GM12878 (cell line): Measurements from ENCODE around the gene PPP1R9B. TPM values are rescaled to one million over a fixed set of nuclear protein-coding genes. Genes with fewer than 3 reads are reported as not detected.

ENCODE experiments used
- BHLHE40 ChIP-seq, 2 experiments: fragments of 450-650 bp in 1 of 2; IDR thresholded peaks; 2 replicates each; pipeline ENCODE4 v1.6.1; 2011 to 2017; ENCODE audit warnings: low read depth in 2 of 2, borderline replicate concordance in 1 of 2, improper control_type of control experiment in 1 of 2, low read length in 1 of 2, mild to moderate bottlenecking in 1 of 2
- CBFB ChIP-seq: IDR thresholded peaks from 2 replicates; pipeline ENCODE4 v1.6.1; 2016; ENCODE audit warnings: antibody characterized with exemption, low read depth
- CBX3 ChIP-seq: fragments of 200-600 bp; sonication (generic); IDR thresholded peaks from 2 replicates; pipeline ENCODE4 v1.6.1; 2016; ENCODE audit warnings: low read depth, borderline replicate concordance
- CBX5 ChIP-seq: sonication (generic); IDR thresholded peaks from 2 replicates; pipeline ENCODE4 v1.6.1; 2016; ENCODE audit warnings: low read depth, moderate library complexity, mild to moderate bottlenecking, inconsistent platforms
- ESRRA ChIP-seq: IDR thresholded peaks from 2 replicates; pipeline ENCODE4 v1.6.1; 2012; ENCODE audit warnings: mild to moderate bottlenecking, low read length, improper control_type of control experiment
- IKZF1 ChIP-seq: fragments of 450-650 bp; conservative IDR thresholded peaks from 2 replicates; pipeline ENCODE4 v1.6.1; 2017; ENCODE audit warnings: antibody characterized with exemption, mild to moderate bottlenecking
- PBX3 ChIP-seq: IDR thresholded peaks from 2 replicates; pipeline ENCODE4 v1.6.1; 2011; ENCODE audit warnings: mild to moderate bottlenecking, low read depth, low read length, moderate library complexity; ENCODE audit not compliant: insufficient replicate concordance
- PRDM15 ChIP-seq: fragments of 450-650 bp; formaldehyde crosslinking; IDR thresholded peaks from 2 replicates; pipeline ENCODE4 v1.4.0; 2020; ENCODE audit warnings: mild to moderate bottlenecking, moderate library complexity
- RELA ChIP-seq: fragments of 450-650 bp; IDR thresholded peaks from 2 replicates; pipeline ENCODE4 v1.8.0; 2014; ENCODE audit warnings: borderline replicate concordance; ENCODE audit not compliant: partially characterized antibody
- SREBF1 ChIP-seq: IDR thresholded peaks from 2 replicates; pipeline ENCODE4 v1.6.1; 2012; ENCODE audit warnings: mild to moderate bottlenecking, low read length
- ZNF384 ChIP-seq: IDR thresholded peaks from 2 replicates; pipeline ENCODE4 v1.6.1; 2012; ENCODE audit warnings: low read depth, mild to moderate bottlenecking, low read length, improper control_type of control experiment, borderline replicate concordance
- ZNF622 ChIP-seq: fragments of 450-650 bp; IDR thresholded peaks from 2 replicates; pipeline ENCODE4 v1.6.1; 2017; ENCODE audit warnings: mild to moderate bottlenecking, inconsistent platforms
- polyA plus RNA-seq, 11 experiments: library from polyadenylated mRNA; depleted of rRNA in 4 of 11; unstranded in 6 of 11; stranded (reverse) in 5 of 11; fragments of >200 nt; fragmentation: Nextera tagmentation in 4 of 11; fragmentation: Illumina TruSeq in 1 of 11; extraction: Ambion mirVana in 4 of 11; extraction: Trizol in 1 of 11; gene quantifications; 1 replicate in 1 of 11; 2 replicates in 10 of 11; pipeline versions ENCODE4 v1.2.1 to v1.2.3, GENCODE V29; 2011 to 2016; ENCODE audit warnings: inconsistent platforms in 2 of 11, missing spikeins in 2 of 11, low read depth in 1 of 11
- total RNA-seq, 4 experiments: library from RNA; depleted of rRNA in 3 of 4; stranded (reverse); fragments of >200 nt in 3 of 4; fragmentation: Illumina TruSeq in 1 of 4; extraction: Trizol in 1 of 4; gene quantifications; 2 replicates each; pipeline versions ENCODE4 v1.2.1 to v1.2.3, GENCODE V29; 2013 to 2021
- TF ChIP-seq, protein P1 (sequence below): fragments of 150-350 bp; IDR thresholded peaks from 2 replicates; pipeline ENCODE4 v1.6.1; 2014; ENCODE audit warnings: mild to moderate bottlenecking, low read depth, low read length
- TF ChIP-seq, protein P2 (sequence below): IDR thresholded peaks from 2 replicates; pipeline ENCODE4 v1.6.1; 2012; ENCODE audit warnings: mild to moderate bottlenecking, low read depth, low read length
- TF ChIP-seq, protein P3 (sequence below): fragments of 450-650 bp; IDR thresholded peaks from 2 replicates; pipeline ENCODE4 v1.6.1; 2014; ENCODE audit warnings: mild to moderate bottlenecking
- TF ChIP-seq, protein P4 (sequence below): IDR thresholded peaks from 2 replicates; pipeline ENCODE4 v1.6.1; 2011; ENCODE audit warnings: borderline replicate concordance, low read depth, mild to moderate bottlenecking, moderate library complexity, low read length; ENCODE audit not compliant: insufficient read depth, poor library complexity, severe bottlenecking

The PPP1R9B gene
- total and polyA plus RNA-seq, 10 of the 15 experiments (the other 5 are each of a cell fraction or from before 2014, with no cell fraction given): 0.20 to 107 (median 37.5) TPM

- TF ChIP-seq CBX3: no peak
- TF ChIP-seq, protein P1, sequence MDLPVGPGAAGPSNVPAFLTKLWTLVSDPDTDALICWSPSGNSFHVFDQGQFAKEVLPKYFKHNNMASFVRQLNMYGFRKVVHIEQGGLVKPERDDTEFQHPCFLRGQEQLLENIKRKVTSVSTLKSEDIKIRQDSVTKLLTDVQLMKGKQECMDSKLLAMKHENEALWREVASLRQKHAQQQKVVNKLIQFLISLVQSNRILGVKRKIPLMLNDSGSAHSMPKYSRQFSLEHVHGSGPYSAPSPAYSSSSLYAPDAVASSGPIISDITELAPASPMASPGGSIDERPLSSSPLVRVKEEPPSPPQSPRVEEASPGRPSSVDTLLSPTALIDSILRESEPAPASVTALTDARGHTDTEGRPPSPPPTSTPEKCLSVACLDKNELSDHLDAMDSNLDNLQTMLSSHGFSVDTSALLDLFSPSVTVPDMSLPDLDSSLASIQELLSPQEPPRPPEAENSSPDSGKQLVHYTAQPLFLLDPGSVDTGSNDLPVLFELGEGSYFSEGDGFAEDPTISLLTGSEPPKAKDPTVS: no peak
- TF ChIP-seq, protein P2, sequence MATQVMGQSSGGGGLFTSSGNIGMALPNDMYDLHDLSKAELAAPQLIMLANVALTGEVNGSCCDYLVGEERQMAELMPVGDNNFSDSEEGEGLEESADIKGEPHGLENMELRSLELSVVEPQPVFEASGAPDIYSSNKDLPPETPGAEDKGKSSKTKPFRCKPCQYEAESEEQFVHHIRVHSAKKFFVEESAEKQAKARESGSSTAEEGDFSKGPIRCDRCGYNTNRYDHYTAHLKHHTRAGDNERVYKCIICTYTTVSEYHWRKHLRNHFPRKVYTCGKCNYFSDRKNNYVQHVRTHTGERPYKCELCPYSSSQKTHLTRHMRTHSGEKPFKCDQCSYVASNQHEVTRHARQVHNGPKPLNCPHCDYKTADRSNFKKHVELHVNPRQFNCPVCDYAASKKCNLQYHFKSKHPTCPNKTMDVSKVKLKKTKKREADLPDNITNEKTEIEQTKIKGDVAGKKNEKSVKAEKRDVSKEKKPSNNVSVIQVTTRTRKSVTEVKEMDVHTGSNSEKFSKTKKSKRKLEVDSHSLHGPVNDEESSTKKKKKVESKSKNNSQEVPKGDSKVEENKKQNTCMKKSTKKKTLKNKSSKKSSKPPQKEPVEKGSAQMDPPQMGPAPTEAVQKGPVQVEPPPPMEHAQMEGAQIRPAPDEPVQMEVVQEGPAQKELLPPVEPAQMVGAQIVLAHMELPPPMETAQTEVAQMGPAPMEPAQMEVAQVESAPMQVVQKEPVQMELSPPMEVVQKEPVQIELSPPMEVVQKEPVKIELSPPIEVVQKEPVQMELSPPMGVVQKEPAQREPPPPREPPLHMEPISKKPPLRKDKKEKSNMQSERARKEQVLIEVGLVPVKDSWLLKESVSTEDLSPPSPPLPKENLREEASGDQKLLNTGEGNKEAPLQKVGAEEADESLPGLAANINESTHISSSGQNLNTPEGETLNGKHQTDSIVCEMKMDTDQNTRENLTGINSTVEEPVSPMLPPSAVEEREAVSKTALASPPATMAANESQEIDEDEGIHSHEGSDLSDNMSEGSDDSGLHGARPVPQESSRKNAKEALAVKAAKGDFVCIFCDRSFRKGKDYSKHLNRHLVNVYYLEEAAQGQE: no peak
- TF ChIP-seq CBX5: no peak
- TF ChIP-seq, protein P3, sequence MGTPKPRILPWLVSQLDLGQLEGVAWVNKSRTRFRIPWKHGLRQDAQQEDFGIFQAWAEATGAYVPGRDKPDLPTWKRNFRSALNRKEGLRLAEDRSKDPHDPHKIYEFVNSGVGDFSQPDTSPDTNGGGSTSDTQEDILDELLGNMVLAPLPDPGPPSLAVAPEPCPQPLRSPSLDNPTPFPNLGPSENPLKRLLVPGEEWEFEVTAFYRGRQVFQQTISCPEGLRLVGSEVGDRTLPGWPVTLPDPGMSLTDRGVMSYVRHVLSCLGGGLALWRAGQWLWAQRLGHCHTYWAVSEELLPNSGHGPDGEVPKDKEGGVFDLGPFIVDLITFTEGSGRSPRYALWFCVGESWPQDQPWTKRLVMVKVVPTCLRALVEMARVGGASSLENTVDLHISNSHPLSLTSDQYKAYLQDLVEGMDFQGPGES: no peak
- TF ChIP-seq SREBF1: no peak
- no peak for TF ChIP-seq CBFB
- TF ChIP-seq PRDM15 (CRISPR knock-in tag): no peak
- TF ChIP-seq IKZF1: peak; percentile 92
- no peak for TF ChIP-seq ZNF384
- peak; percentile 39 to 52; a peak in 1 of 4 replicates for TF ChIP-seq BHLHE40 (IDR thresholded peaks at IDR 0.05; ENCODE audit: borderline replicate concordance in 1 of 2, low read depth in 2 of 2, low read length in 1 of 2)
- no peak for TF ChIP-seq ZNF622
- no peak for TF ChIP-seq PBX3
- TF ChIP-seq RELA: no peak
- TF ChIP-seq, protein P4, sequence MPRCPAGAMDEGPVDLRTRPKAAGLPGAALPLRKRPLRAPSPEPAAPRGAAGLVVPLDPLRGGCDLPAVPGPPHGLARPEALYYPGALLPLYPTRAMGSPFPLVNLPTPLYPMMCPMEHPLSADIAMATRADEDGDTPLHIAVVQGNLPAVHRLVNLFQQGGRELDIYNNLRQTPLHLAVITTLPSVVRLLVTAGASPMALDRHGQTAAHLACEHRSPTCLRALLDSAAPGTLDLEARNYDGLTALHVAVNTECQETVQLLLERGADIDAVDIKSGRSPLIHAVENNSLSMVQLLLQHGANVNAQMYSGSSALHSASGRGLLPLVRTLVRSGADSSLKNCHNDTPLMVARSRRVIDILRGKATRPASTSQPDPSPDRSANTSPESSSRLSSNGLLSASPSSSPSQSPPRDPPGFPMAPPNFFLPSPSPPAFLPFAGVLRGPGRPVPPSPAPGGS: no peak
- TF ChIP-seq ESRRA: no peak
Observed at GRCh38 chr17:50170662-50171370, 20.3 kb upstream of the PPP1R9B start (continued).
